ENCODE measurements around the gene CCS.
"Not testable (repeated sequence)": the region's sequence is repeated elsewhere in the genome, so short reads cannot be mapped to it uniquely, and the experiment has no call there.

The CCS gene

GRCh38 chr11:66593303-66593635 lies 284 bp downstream of the CCS start:
- DNase-seq, result no peak

GRCh38 chr11:66593650-66594049 lies 665 bp downstream of the CCS start:
- no peak for DNase-seq

- no peak for DNase-seq
Measured at GRCh38 chr11:66595245-66595904, 2.4 kb downstream of the CCS start.

- DNase-seq, result no peak
Measured at GRCh38 chr11:66598993-66599392, 6.0 kb downstream of the CCS start.

DNA sequence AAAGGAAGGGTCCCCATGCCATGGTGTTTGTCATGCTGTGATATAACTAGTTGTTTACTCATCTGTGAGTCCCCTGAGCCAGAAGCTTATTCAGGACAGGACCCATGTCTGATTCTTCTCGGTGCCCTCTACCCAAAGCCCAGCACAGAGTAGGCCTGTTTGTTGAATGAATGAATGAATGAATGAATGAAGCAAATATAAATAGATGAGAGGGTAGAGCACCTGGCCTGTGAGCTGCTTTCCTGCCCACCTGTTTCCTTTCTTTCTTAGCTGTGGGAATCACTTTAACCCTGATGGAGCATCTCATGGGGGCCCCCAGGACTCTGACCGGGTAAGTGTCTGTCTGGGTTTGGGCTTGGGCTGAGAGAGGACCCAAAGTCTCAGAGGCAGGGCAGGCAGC lies 7.2 kb downstream of the CCS start:
- DNase-seq, result no peak

DNA sequence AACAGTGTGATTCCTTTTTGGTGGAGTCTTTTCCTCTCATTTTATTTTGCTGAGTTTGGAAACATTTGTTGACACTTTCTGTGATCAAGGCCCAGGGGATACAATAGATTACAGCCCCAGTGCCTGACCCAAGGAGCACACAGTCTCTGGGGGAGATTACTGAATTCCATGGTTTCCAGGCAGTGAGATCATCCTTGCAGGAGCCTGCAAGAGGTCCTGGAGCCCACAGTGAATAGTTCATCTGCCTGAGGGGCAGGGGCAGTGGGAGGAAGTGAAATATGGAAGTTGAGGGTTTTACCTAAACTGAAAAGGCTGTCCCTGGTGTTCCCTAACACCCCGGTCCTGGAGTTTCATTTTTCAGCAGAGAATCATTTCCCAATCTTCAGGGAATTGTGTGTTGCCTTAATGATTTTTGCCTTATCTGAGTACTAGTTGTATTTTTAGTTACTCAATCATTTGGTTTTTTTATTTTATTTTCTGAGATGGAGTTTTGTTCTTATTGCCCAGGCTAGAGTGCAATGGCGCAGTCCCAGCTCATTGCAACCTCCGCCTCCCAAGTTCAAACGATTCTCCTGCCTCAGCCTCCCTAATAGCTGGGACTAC lies 7.7 kb downstream of the CCS start:
- DNase-seq, result no peak

- DNase-seq, result no peak
Measured at GRCh38 chr11:66603072-66603471, 10.1 kb downstream of the CCS start.

DNA sequence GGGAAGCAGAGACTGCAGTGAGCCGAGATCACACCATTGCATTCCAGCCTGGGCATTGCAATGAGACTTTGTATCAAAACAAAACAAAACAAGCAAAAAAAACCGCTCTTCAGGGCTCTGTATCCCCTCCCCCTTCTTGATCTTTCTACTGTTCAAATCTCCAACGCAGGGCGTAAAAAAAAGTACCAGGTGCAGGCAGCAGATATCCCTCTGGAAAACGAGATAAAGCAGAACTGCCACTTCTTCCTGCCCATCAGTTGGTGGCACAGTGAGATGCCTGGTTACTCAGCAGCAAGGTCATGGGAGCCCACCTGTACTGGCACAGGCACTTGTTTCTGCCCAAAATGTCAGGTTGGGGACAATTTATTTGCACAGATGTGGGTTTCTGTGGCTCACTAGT lies 11.2 kb downstream of the CCS start:
- no peak for DNase-seq

DNA sequence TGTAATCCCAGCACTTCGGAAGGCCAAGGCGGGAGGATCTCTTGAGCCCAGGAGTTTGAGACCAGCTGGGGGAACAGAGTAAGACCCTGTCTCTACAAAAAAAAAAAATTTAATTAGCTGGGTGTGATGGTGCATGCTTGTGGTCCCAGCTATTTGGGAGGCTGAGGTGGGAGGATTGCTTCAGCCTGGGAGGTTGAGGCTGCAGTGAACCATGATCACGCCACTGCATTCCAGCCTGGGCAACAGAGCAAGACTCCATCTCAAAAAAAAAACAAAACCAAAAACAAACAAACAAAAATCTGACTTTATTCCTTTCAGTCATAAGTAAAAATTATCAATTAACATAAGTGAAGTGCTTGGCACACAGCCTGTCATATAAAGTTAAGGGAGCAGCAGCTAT lies 13.6 kb downstream of the CCS start:
- not testable (repeated sequence) for DNase-seq

DNA sequence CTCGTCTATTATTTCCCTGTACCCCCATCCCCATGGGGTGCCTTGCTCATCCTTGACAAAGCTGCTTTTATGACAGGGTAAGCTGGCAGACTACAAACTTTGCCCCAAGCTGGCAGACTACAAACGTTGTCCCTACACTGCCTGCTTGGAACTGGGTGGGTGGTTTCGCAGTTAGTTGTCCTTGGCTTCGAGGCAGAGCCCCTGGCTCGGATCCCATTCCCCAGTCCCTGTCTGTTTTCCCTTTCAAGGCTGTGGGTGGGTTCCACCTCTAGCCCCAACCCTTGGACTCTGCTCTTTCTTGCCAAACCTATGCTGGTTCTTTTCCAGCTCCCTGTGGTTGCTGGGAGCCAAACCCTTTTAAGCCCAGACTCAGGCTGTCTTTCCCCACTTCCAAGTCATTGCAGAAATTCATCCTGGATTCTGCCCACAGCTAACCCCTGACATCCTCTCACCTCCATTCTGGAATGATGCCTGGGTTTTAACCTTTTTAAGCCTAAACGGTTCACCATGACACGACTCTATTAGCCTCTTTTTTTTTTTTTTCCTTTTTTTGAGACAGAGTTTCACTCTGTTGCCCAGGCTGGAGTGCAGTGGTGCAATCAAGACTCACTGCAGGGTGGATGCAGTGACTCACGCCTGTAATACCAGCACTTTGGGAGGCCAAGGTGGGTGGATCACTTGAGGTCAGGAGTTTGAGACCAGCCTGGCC lies 14.3 kb downstream of the CCS start:
- DNase-seq, result peak in 1 of 2 donors; percentile 22

DNA sequence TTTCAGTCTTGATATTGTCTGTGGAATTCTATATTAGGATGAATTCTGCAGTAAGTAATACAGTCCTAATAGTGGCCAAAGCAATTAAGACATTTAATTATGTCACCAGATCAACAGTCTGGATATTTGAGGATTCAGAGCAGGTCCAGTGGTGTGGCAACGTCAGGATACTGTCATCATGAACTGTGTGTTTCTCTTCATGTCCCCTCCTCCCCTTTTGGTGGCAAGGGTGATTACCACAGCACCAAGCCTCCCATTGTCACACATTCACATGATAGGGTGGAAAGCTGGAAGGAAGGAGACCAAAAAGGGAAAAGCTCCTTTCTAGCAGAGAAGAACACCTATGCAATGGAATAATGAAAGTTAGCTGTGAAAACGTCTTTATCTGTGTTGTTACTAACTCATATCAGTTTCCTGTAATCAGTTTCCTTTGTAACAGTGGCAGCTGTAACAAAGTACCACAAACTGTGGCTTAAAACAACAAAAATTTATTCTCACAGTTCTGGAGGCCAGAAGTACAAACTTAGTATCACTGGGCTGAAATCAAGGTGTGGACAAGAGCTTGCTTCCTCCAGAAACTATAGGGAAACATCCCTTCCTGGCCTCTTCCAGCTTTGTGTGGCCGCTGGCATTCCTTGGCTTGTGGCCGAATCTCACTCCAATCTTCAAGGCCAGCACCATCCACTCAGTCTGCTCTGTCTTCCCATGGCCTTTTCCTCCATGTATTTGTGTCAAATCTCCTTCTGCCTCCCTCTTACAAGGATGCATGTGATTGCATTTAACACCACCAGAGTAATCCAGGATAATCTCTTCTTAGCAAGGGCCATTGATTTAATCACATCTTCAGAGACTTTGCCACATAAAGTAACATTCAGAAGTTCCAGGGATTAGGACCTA lies 17.0 kb downstream of the CCS start:
- DNase-seq, result no peak

DNA sequence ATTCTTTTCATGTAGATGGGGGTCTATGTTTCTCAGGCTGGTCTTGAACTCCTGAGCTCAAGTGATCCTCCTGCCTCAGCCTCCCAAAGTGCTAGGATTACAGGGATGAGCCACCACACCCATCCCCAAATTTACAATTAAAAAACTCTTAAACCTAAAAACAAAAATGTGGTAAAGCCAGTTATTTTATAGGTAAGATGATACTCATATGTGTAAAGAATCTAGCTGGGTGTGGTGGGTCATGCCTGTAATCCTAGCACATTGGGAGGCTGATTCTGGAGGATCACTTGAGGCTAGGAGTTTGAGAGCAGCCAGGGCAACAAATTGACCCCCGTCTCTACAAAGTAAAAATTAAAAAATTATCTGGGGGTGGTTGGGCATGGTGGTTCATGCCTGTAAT lies 19.5 kb downstream of the CCS start:
- no peak for DNase-seq

DNA sequence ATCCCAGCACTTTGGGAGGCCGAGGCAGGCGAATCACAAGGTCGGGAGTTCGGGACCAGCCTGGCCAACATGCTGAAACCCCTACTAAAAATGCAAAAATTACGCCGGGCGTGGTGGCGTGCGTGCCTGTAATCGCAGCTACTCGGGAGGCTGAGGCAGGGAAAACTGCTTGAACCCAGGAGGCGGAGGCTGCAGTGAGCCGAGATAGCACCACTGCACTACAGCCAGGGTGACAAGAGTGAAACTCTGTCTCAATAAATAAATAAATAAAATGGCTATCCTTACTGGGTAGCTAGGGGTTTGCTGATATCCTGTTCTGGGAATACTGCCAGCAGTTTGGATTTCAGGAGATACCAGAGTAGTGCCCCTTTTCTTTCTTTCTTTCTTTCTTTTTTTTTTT lies 21.1 kb downstream of the CCS start:
- DNase-seq, result no peak

DNA sequence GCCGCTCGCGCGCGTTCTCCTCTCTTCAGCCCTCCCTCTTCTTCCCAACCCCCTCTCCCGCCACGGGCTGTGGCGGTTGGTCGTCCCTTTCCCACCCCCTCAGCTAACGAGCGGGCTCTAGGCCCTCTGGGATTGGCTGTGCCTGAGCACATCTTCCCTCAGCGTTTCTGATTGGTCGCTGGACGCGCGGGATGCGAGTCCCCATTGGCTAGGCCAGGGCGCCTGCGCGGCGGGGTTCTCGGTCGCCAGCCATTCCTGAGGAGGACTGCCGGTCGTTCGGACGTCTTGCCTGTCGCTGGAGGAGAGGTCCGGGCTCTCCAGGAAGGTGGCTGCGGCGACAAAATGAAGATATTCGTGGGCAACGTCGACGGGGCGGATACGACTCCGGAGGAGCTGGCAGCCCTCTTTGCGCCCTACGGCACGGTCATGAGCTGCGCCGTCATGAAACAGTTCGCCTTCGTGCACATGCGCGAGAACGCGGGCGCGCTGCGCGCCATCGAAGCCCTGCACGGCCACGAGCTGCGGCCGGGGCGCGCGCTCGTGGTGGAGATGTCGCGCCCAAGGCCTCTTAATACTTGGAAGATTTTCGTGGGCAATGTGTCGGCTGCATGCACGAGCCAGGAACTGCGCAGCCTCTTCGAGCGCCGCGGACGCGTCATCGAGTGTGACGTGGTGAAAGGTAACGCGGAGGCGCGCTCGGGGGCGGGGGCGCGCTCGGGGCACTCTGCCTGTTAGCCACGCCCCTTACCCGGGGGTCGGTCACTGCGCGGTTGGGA lies 23.6 kb downstream of the CCS start, which contains the start of gene RBM14:
RBM14 (plus strand) TSS at position 252 of the 776 bp plus-strand sequence; CDS start at position 343, 91 bp downstream.
- peak; percentile 99 for DNase-seq

DNA sequence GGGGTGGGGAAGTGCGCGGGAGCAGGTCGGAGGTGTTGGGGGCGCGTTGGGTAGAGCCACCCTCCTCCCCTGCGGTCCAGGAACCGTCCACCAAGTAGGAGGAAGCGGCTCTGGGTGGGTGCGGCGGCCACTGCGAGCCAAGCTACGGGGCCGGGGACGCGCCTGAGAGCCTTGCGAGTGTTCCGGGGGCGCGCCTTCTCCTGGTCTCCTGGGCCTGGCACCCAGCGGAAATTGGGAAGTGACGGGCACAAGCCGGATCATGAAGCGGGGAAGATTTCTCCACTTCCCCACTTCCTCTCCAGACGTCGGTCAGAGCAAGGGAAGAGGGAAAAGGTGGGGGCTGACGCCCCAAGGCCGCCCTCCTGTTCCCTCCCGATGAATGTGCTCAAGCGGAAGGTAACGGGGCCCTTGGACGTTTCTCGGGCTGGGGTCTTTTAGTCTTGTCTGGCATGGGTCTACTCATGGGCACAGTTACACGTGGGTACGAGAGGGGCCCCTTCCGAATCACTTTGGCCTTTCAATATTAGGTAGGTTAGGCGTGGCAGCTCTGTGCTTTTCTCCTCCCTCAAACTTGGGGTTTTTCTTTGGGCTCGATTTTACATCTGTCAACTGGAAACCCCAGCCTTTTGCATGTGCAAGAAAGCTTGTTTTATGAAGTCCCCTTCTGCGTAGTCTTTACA lies 24.3 kb downstream of the CCS start:
- DNase-seq, result peak in 1 of 2 donors; percentile 65

DNA sequence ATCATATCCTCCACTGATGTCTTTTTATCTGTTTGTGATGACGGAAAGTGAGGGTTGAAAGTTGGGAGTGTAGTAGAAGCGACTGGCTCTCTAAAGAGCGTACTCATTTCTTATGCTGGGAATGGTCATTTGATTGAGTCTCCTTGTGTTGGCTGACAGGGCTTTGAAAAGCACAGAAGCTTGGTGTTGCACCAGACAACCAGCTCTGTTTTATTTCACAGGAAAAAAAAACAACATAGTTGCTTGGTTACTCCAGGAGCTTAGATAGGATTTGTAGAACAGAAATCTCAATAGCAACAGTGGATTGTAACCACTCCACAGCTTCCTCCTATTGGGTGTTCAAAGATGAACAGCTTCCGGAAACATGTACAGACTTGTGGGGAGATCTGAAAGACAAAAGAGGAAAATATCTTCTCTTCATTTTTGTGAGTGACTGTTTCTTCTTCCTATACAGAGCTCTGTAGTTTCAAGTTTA lies 26.1 kb downstream of the CCS start:
- peak; percentile 71 to 89 for DNase-seq

- peak in 1 of 2 donors; percentile 2 for DNase-seq
Measured at GRCh38 chr11:66624450-66624849, 31.5 kb downstream of the CCS start.

DNA sequence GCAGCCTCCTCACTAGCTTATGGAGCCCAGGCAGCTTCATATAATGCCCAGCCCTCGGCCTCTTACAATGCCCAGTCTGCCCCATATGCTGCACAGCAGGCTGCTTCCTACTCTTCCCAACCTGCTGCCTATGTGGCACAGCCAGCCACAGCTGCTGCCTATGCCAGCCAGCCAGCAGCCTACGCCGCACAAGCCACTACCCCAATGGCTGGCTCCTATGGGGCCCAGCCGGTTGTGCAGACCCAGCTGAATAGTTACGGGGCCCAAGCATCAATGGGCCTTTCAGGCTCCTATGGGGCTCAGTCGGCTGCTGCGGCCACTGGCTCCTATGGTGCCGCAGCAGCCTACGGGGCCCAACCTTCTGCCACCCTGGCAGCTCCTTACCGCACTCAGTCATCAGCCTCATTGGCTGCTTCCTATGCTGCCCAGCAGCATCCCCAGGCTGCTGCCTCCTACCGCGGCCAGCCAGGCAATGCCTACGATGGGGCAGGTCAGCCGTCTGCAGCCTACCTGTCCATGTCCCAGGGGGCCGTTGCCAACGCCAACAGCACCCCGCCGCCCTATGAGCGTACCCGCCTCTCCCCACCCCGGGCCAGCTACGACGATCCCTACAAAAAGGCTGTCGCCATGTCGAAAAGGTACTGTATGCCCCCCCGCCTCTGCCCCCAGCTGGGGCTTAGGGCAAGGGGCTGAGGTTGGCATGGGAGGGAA lies 32.2 kb downstream of the CCS start:
- DNase-seq, result peak in 1 of 2 donors; percentile 1

GRCh38 chr11:66625752-66626149 lies 32.8 kb downstream of the CCS start:
- DNase-seq, result peak in 1 of 2 donors; percentile 0

DNA sequence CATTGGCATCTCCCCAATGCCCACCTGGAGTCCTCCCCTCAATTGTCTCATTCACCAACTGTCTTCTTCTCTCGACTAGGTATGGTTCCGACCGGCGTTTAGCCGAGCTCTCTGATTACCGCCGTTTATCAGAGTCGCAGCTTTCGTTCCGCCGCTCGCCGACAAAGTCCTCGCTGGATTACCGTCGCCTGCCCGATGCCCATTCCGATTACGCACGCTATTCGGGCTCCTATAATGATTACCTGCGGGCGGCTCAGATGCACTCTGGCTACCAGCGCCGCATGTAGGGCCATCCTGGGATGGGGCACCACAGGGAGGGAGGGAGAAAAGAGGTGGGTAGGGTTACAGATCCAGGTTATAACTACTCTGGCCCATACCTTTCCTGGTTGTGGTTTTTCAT lies 33.4 kb downstream of the CCS start:
- DNase-seq, result peak in 1 of 2 donors; percentile 6

DNA sequence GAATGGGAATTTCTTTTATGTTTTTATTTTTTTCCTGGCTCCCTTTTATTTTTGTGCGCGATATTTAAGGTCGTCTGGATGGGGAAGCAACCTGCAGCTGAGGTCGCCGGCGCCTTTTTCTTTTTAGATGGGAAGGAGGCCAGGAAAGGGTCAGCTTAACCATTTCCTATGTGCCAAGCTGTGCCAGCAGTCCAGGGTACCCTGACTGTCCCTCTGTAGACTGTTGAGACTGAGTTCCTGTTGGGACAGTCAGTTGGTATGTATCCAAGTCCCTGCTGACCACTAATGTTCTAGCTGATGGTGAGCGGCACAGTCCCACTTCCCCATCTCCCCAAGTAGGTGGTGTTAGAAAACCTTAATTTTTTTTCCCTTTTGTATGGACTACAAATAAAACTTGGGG lies 33.9 kb downstream of the CCS start:
- DNase-seq, result no peak
